GM19023 (cell line): ENCODE measurements around the gene METTL15.
"Not testable (repeated sequence)": the region's sequence is repeated elsewhere in the genome, so short reads cannot be mapped to it uniquely, and the experiment has no call there.

Experiments used
- ATAC-seq: cut with Tn5 transposase; IDR thresholded peaks from one replicate; pipeline ENCODE4 v1.9.1; 2021; ENCODE audit warnings: mild to moderate bottlenecking, moderate library complexity; ENCODE audit not compliant: unreplicated experiment

METTL15 gene

GRCh38 chr11:28108958-28109357 is 770 bp downstream of the METTL15 start:
- ATAC-seq: no peak

- peak; percentile 29 for ATAC-seq
These were observed 2.1 kb downstream of the METTL15 start for GRCh38 chr11:28110108-28110820.

GRCh38 chr11:28110821-28111200 is 2.6 kb downstream of the METTL15 start:
- ATAC-seq: no peak

GRCh38 chr11:28114116-28114515 is 5.9 kb downstream of the METTL15 start:
- ATAC-seq: no peak

- no peak for ATAC-seq
These were observed 6.5 kb downstream of the METTL15 start for GRCh38 chr11:28114731-28115130.

GRCh38 chr11:28117712-28118111 is 9.5 kb downstream of the METTL15 start:
- ATAC-seq: no peak

GRCh38 chr11:28123151-28123581 is 15.0 kb downstream of the METTL15 start:
- ATAC-seq: no peak

- no peak for ATAC-seq
These were observed 24.4 kb downstream of the METTL15 start for GRCh38 chr11:28132548-28132947.

- no peak for ATAC-seq
These were observed 25.0 kb downstream of the METTL15 start for GRCh38 chr11:28133146-28133545.

GRCh38 chr11:28136157-28136556 is 28.0 kb downstream of the METTL15 start:
- not testable (repeated sequence) for ATAC-seq

GRCh38 chr11:28137366-28137765 is 29.2 kb downstream of the METTL15 start:
- no peak for ATAC-seq

- no peak for ATAC-seq
These were observed 29.6 kb downstream of the METTL15 start for GRCh38 chr11:28137832-28138231.

GRCh38 chr11:28139841-28140415 is 31.7 kb downstream of the METTL15 start:
- no peak for ATAC-seq

- ATAC-seq: no peak
These were observed 32.7 kb downstream of the METTL15 start for GRCh38 chr11:28140689-28141455.

- no peak for ATAC-seq
These were observed 34.5 kb downstream of the METTL15 start for GRCh38 chr11:28142724-28143123.

- no peak for ATAC-seq
These were observed 36.6 kb downstream of the METTL15 start for GRCh38 chr11:28144808-28145207.

GRCh38 chr11:28146123-28146751 is 38.0 kb downstream of the METTL15 start:
- no peak for ATAC-seq

- no peak for ATAC-seq
These were observed 44.6 kb downstream of the METTL15 start for GRCh38 chr11:28152743-28153142.

- no peak for ATAC-seq
These were observed 45.4 kb downstream of the METTL15 start for GRCh38 chr11:28153586-28153985.

- ATAC-seq: no peak
These were observed 60.5 kb downstream of the METTL15 start for GRCh38 chr11:28168718-28169117.

- no peak for ATAC-seq
These were observed 61.6 kb downstream of the METTL15 start for GRCh38 chr11:28169816-28170215.
